ENCODE measurements around the gene ING3.

DNA sequence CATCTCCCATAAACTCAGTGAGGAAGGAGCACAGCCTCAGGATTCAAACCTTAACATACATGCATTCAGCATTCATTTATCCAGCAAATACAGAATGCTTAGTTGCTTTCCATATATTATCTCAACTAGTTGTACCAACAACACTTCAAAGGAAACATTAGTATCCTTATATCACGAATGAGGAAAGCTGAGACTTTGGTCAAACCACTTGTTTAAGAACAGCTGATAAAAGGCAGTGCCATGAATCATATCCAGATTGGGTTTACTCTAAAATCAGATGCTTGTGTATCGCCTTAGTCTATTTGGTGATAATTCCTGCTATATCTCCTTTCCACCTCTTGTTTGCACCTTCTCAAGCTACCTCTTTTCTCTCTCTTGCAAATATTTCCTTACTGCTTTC lies 36.1 kb downstream of the ING3 start:
- TF ChIP-seq, protein P1, sequence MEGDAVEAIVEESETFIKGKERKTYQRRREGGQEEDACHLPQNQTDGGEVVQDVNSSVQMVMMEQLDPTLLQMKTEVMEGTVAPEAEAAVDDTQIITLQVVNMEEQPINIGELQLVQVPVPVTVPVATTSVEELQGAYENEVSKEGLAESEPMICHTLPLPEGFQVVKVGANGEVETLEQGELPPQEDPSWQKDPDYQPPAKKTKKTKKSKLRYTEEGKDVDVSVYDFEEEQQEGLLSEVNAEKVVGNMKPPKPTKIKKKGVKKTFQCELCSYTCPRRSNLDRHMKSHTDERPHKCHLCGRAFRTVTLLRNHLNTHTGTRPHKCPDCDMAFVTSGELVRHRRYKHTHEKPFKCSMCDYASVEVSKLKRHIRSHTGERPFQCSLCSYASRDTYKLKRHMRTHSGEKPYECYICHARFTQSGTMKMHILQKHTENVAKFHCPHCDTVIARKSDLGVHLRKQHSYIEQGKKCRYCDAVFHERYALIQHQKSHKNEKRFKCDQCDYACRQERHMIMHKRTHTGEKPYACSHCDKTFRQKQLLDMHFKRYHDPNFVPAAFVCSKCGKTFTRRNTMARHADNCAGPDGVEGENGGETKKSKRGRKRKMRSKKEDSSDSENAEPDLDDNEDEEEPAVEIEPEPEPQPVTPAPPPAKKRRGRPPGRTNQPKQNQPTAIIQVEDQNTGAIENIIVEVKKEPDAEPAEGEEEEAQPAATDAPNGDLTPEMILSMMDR (IDR thresholded peaks at IDR 0.05), result no peak
- TF ChIP-seq POLR2AphosphoS5 (IDR thresholded peaks at IDR 0.05), result no peak
- TF ChIP-seq POLR2A (IDR thresholded peaks at IDR 0.05), result no peak
- no peak for TF ChIP-seq EP300 (IDR thresholded peaks at IDR 0.05)
